Prostate gland (tissue), 2 donors: Measurements from ENCODE around the gene VPS9D1.
"Not testable (repeated sequence)": the region's sequence is repeated elsewhere in the genome, so short reads cannot be mapped to it uniquely, and the experiment has no call there.

Source experiments
- CTCF ChIP-seq, 4 experiments: fragments of 200-600 bp in 2 of 4; fragments of 450-650 bp in 2 of 4; sonication (generic) in 2 of 4; IDR thresholded peaks; 1 replicate in 3 of 4; 2 replicates in 1 of 4; pipeline ENCODE4 v1.5.1; 2016 to 2019; ENCODE audit warnings: antibody characterized with exemption in 4 of 4, mild to moderate bottlenecking in 2 of 4, moderate library complexity in 2 of 4
- POLR2A ChIP-seq: fragments of 450-650 bp; IDR thresholded peaks from one replicate; pipeline ENCODE4 v1.6.1; 2016; ENCODE audit warnings: antibody characterized with exemption, mild to moderate bottlenecking
- POLR2AphosphoS5 ChIP-seq: sonication (generic); formaldehyde crosslinking; IDR thresholded peaks from one replicate; pipeline ENCODE4 v1.6.1; 2017; ENCODE audit warnings: antibody characterized with exemption

- TF ChIP-seq CTCF (IDR thresholded peaks at IDR 0.05); POLR2AphosphoS5; POLR2A: not testable (repeated sequence)
These were observed 56.5 kb downstream of the VPS9D1 start for GRCh38 chr16:89664238-89664637.
